Measurements from ENCODE around the gene MAN1A1.

GRCh38 chr6:119183457-119183856, 166.1 kb downstream of the MAN1A1 start:
- TF ChIP-seq EZH2 (IDR thresholded peaks at IDR 0.05) (no peak), POLR2AphosphoS5 (IDR thresholded peaks at IDR 0.05; ENCODE audit: borderline replicate concordance, low read depth, low read length) (no peak)

Data from SK-N-MC (cell line).